Upper lobe of right lung (tissue), 1 donor: ENCODE measurements around the gene GALNT9. TPM values are rescaled to one million over a fixed set of nuclear protein-coding genes. Genes with fewer than 3 reads are reported as not detected.

Experiments used
- ATAC-seq: fragments of 200-7000 bp; cut with Tn5 transposase; one replicate; pipeline ENCODE4 v1.9.1; 2020; ENCODE audit warnings: mild to moderate bottlenecking, moderate library complexity
- DNase-seq: peaks from one replicate; pipeline ENCODE4 v3.0.0-alpha.2; 2020
- H3K27ac ChIP-seq: fragments of 200-600 bp; one replicate; pipeline ENCODE4 v1.8.0; 2022
- H3K27me3 ChIP-seq: fragments of 200-600 bp; one replicate; pipeline ENCODE4 v1.8.0; 2022; ENCODE audit warnings: mild to moderate bottlenecking
- H3K36me3 ChIP-seq: fragments of 200-600 bp; one replicate; pipeline ENCODE4 v1.8.0; 2022
- H3K4me1 ChIP-seq: fragments of 200-600 bp; one replicate; pipeline ENCODE4 v1.8.0; 2022
- H3K4me3 ChIP-seq: fragments of 200-600 bp; one replicate; pipeline ENCODE4 v1.8.0; 2022; ENCODE audit warnings: mild to moderate bottlenecking
- H3K9me3 ChIP-seq: fragments of 200-600 bp; one replicate; pipeline ENCODE4 v1.8.0; 2022
- intact Hi-C: fragments of 100-400 bp; cut with DNase I; formaldehyde crosslinking; loops from one replicate; pipeline ENCODE4 v1.11.0; 2022
- total RNA-seq: library from RNA; stranded (reverse); fragmentation: NEBNext Ultra II Directional; extraction: Animal tissue kit (Norgen Biotek cat#: 25700); gene quantifications from one replicate; pipeline ENCODE4 v1.2.1, GENCODE V29; 2021
- TF ChIP-seq, protein P1 (sequence below): fragments of 200-600 bp; IDR thresholded peaks from one replicate; pipeline ENCODE4 v1.8.0; 2022; ENCODE audit warnings: antibody characterized with exemption
- donor health status: DM: no; HTN: yes; CAD: no; lungs with severe emphysema.

GALNT9 gene
- total RNA-seq, 1 donor from 2014 or later = 1.6 TPM

DNA sequence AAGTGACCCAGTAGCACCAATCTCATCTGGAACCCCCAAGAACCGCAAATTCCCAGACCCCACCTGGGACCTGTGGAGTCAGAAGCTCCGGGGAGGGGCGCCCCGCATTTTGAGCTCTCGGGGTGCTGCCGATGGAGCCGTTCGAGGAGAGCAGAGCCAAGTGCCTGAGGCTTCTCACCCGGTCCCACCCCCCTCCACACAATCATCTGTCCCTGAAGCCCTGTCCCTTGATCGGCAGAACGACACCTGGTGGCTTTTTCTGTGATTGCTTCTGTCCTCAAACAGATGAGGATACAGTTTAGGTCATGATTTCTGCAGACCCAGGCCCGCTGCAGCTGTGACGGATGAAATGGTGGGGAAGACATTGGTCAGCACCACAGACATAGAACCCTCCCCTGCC, 110.5 kb downstream of the GALNT9 start:
- no peaks in the 10 kb centered on the region for H3K4me1 ChIP-seq
- peaks cover 5% of the 10 kb centered on the region for H3K27me3 ChIP-seq
- DNase-seq = peak; percentile 53
- H3K4me3 ChIP-seq = no peak overlapping the region
- no peaks in the 10 kb centered on the region for H3K36me3 ChIP-seq
- H3K9me3 ChIP-seq = no peaks in the 10 kb centered on the region
- TF ChIP-seq, protein P1, sequence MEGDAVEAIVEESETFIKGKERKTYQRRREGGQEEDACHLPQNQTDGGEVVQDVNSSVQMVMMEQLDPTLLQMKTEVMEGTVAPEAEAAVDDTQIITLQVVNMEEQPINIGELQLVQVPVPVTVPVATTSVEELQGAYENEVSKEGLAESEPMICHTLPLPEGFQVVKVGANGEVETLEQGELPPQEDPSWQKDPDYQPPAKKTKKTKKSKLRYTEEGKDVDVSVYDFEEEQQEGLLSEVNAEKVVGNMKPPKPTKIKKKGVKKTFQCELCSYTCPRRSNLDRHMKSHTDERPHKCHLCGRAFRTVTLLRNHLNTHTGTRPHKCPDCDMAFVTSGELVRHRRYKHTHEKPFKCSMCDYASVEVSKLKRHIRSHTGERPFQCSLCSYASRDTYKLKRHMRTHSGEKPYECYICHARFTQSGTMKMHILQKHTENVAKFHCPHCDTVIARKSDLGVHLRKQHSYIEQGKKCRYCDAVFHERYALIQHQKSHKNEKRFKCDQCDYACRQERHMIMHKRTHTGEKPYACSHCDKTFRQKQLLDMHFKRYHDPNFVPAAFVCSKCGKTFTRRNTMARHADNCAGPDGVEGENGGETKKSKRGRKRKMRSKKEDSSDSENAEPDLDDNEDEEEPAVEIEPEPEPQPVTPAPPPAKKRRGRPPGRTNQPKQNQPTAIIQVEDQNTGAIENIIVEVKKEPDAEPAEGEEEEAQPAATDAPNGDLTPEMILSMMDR = peak; percentile 20
- H3K27ac ChIP-seq = no peak overlapping the region
- no peak for ATAC-seq
- intact Hi-C loops = no loop called here

DNA sequence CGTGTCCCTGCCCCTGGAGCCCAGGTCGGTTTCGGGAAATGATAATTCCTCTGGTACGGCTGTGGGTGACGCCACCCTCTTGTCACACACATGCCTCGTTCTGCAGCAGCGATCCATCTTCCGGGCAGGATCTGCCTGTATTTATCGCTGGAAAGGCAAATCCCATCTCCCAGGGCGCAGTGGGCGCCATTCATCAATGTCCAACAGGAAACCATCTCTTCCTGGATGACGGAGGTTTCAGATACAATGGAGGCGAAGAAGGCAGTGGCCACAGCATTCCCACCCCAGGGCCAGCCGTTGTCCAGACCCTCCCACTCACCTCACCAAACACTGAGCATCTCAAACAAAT, 110.9 kb downstream of the GALNT9 start:
- TF ChIP-seq, protein P1 = no peak
- H3K27ac ChIP-seq = no peak overlapping the region
- H3K4me3 ChIP-seq = no peak overlapping the region
- H3K4me1 ChIP-seq = no peaks in the 10 kb centered on the region
- DNase-seq (no peak), ATAC-seq (no peak)
- no peaks in the 10 kb centered on the region for H3K9me3 ChIP-seq
- no peaks in the 10 kb centered on the region for H3K36me3 ChIP-seq
- intact Hi-C loops = no loop called here
- peaks cover 5% of the 10 kb centered on the region for H3K27me3 ChIP-seq

DNA sequence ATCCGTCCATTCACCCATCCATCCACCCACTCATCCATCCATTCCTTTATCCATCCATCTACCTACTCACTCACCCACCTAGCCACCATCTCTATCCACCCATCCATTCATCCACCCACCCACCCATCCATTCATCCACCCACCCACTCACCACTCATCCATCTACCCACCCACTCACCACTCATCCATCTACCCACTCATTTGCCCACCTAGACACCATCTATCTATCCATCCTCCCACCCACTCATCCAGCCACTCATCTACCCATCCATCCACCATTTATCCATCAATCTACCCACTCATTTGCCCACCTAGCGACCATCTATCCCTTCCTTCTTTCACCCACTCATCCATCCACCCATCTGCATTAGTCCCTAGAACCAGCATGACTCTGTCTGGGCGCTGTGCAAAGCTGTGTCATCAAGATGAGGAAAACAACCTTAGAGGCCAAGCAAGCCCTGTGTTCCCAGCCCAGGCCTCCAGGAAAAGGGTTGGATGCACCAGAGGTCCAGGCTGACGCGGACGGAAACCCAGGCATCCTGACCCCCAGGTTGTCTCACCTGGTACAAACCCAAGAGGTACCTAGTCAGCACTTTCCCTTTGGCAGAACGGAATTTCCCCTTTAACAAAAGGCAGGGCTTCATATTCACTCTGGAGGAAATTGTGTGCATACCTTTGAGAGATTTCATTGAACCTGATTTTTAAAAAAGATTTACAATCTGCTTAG, 111.4 kb downstream of the GALNT9 start:
- TF ChIP-seq, protein P1 = no peak
- H3K27ac ChIP-seq = no peak overlapping the region
- H3K27me3 ChIP-seq = peaks cover 5% of the 10 kb centered on the region
- H3K36me3 ChIP-seq = no peaks in the 10 kb centered on the region
- intact Hi-C loops = no loop called here
- no peak overlapping the region for H3K4me3 ChIP-seq
- DNase-seq = no peak
- no peaks in the 10 kb centered on the region for H3K9me3 ChIP-seq
- no peaks in the 10 kb centered on the region for H3K4me1 ChIP-seq
- ATAC-seq = no peak

DNA sequence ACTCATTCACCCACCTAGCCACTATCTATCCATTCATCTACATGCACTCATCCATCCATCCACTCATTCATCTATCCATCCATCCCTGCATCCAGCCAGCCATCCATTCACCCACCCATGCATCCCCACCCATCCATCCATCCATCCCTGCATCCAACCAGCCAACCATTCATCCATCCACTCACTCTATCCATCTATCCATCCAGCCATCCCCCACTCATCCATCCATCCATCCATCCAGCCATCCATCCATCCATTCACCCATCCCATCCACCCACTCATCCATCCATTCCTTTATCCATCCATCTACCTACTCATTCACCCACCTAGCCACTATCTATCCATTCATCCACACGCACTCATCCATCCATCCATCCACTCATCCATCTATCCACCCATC, 112.0 kb downstream of the GALNT9 start:
- H3K4me3 ChIP-seq = no peak overlapping the region
- no peaks in the 10 kb centered on the region for H3K9me3 ChIP-seq
- ATAC-seq = no peak
- peaks cover 5% of the 10 kb centered on the region for H3K27me3 ChIP-seq
- no peak overlapping the region for H3K27ac ChIP-seq
- H3K36me3 ChIP-seq = no peaks in the 10 kb centered on the region
- no peak for DNase-seq
- intact Hi-C loops = no loop called here
- TF ChIP-seq, protein P1 = no peak
- H3K4me1 ChIP-seq = no peaks in the 10 kb centered on the region

DNA sequence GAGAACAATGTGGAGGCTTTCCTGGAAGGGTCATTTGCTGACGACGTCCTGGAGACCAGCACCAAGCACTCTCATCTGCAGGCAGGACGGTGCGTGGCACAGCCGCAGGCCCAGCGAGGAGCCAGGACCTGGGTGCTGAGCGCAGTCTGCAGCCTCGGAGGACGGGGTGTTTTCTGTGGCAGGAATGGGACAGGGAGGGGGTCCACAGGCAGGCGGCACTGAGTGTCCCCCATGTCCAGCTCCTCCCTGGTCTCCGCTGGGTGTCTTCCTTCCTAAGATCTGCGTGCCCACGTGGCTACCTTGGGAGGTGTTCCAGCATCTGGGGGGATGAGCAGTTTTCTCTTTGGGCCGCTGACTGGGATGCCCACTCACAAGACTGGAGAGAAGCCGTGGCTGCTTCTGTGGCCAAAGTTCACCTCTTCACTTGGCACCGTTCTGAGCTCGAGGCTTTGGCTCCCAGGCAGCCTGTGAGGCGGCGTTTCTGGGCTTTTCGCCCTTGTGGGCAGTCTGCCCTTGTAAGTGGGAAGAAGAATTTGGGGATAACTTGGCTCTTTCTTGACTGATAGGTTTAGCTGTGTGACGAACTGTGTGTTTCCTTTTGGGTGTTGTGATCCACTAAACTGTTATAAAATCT, 112.9 kb downstream of the GALNT9 start:
- H3K4me3 ChIP-seq = no peak overlapping the region
- DNase-seq = peak; percentile 60

More for the DNA sequence above, 112.9 kb downstream of the GALNT9 start:
- no peaks in the 10 kb centered on the region for H3K9me3 ChIP-seq
- no peaks in the 10 kb centered on the region for H3K4me1 ChIP-seq
- TF ChIP-seq, protein P1 = no peak
- ATAC-seq = no peak
- H3K27me3 ChIP-seq = peaks cover 5% of the 10 kb centered on the region
- intact Hi-C loops = no loop called here
- H3K36me3 ChIP-seq = no peaks in the 10 kb centered on the region
- no peak overlapping the region for H3K27ac ChIP-seq
